K562 (cell line): ENCODE data around the gene ADAM15. TPM values are rescaled to one million over a fixed set of nuclear protein-coding genes. Genes with fewer than 3 reads are reported as not detected.

Experiments
- ASH1L ChIP-seq: fragments of 450-650 bp; IDR thresholded peaks from 2 replicates; pipeline ENCODE4 v1.6.1; 2018; ENCODE audit warnings: borderline replicate concordance, mild to moderate bottlenecking, low read depth; ENCODE audit not compliant: partially characterized antibody
- ATF3 ChIP-seq, 2 experiments: fragments of 450-650 bp in 1 of 2; sonication (generic) in 1 of 2; formaldehyde crosslinking in 1 of 2; IDR thresholded peaks in 1 of 2; conservative IDR thresholded peaks in 1 of 2; 2 replicates each; pipeline versions ENCODE4 v1.6.1 to v1.8.1; 2016 to 2023; ENCODE audit warnings: mild to moderate bottlenecking in 2 of 2, moderate library complexity in 2 of 2, inconsistent platforms in 1 of 2, missing genetic modification reagents in 1 of 2
- BCL6 ChIP-seq: fragments of 250-450 bp; sonication (Bioruptor Pico); IDR thresholded peaks from 2 replicates; pipeline ENCODE4 v1.4.0; 2020
- CC2D1A ChIP-seq: fragments of 450-650 bp; IDR thresholded peaks from 2 replicates; pipeline ENCODE4 v1.6.1; 2017; ENCODE audit warnings: mild to moderate bottlenecking
- FOXK1 ChIP-seq: sonication (generic); formaldehyde crosslinking; IDR thresholded peaks from 2 replicates; pipeline ENCODE4 v1.8.0; 2022; ENCODE audit warnings: missing genetic modification reagents, mild to moderate bottlenecking, borderline replicate concordance
- KDM4B ChIP-seq, 2 experiments: fragments of 450-650 bp in 1 of 2; sonication (generic) in 1 of 2; IDR thresholded peaks; 2 replicates each; pipeline ENCODE4 v1.6.1; 2016 to 2017; ENCODE audit warnings: borderline replicate concordance in 2 of 2, antibody characterized with exemption in 1 of 2, low read depth in 1 of 2, mild to moderate bottlenecking in 1 of 2
- MBD2 ChIP-seq: sonication (generic); IDR thresholded peaks from 2 replicates; pipeline ENCODE4 v1.6.1; 2016; ENCODE audit warnings: low read depth, borderline replicate concordance
- MEF2A ChIP-seq: IDR thresholded peaks from 2 replicates; pipeline ENCODE4 v1.6.1; 2011; ENCODE audit warnings: low read depth, mild to moderate bottlenecking, low read length, moderate library complexity; ENCODE audit not compliant: control insufficient read depth
- MIER1 ChIP-seq: fragments of 450-650 bp; IDR thresholded peaks from 2 replicates; pipeline ENCODE4 v1.6.1; 2016; ENCODE audit warnings: antibody characterized with exemption, mild to moderate bottlenecking, low read depth
- NR2C2 ChIP-seq, 2 experiments: fragments of 200-800 bp in 1 of 2; sonication (Bioruptor generic) in 1 of 2; sonication (generic) in 1 of 2; formaldehyde crosslinking in 1 of 2; IDR thresholded peaks; 2 replicates each; pipeline versions ENCODE4 v1.6.1 to v1.8.0; 2016 to 2022; ENCODE audit warnings: mild to moderate bottlenecking in 1 of 2, missing compliant biosample characterization in 1 of 2, missing genetic modification characterization in 1 of 2, missing genetic modification reagents in 1 of 2
- POLR3G ChIP-seq: IDR thresholded peaks from 2 replicates; pipeline ENCODE4 v1.6.1; 2011; ENCODE audit not compliant: insufficient read length, insufficient replicate concordance; ENCODE audit errors: extremely low read depth
- PPARD ChIP-seq: fragments of 250-450 bp; sonication (Bioruptor Pico); IDR thresholded peaks from 2 replicates; pipeline ENCODE4 v1.8.0; 2022; ENCODE audit warnings: inconsistent platforms, mild to moderate bottlenecking, moderate library complexity
- RCOR1 ChIP-seq, 2 experiments: IDR thresholded peaks; 2 replicates each; pipeline ENCODE4 v1.6.1; 2012; ENCODE audit warnings: low read depth in 2 of 2, low read length in 2 of 2, borderline replicate concordance in 1 of 2, improper control_type of control experiment in 1 of 2
- SREBF1 ChIP-seq: fragments of 150-350 bp; IDR thresholded peaks from 2 replicates; pipeline ENCODE4 v1.6.1; 2014; ENCODE audit warnings: antibody characterized with exemption, low read depth, low read length, borderline replicate concordance
- TOE1 ChIP-seq, 2 experiments: fragments of 450-650 bp in 1 of 2; sonication (generic) in 1 of 2; formaldehyde crosslinking in 1 of 2; IDR thresholded peaks; 2 replicates each; pipeline versions ENCODE4 v1.7.1 to v1.8.0; 2016 to 2022; ENCODE audit warnings: borderline replicate concordance in 2 of 2, mild to moderate bottlenecking in 2 of 2, antibody characterized with exemption in 1 of 2, inconsistent platforms in 1 of 2, low read depth in 1 of 2, missing genetic modification reagents in 1 of 2, moderate library complexity in 1 of 2
- ZNF12 ChIP-seq: sonication (generic); formaldehyde crosslinking; IDR thresholded peaks from 2 replicates; pipeline ENCODE4 v1.4.0; 2020; ENCODE audit warnings: mild to moderate bottlenecking, missing genetic modification reagents
- ZNF239 ChIP-seq: fragments of 250-450 bp; sonication (Bioruptor Pico); IDR thresholded peaks from 2 replicates; pipeline ENCODE4 v1.4.0; 2020; ENCODE audit warnings: mild to moderate bottlenecking
- ZNF316 ChIP-seq: fragments of 450-650 bp; IDR thresholded peaks from 2 replicates; pipeline ENCODE4 v1.6.1; 2016
- polyA plus RNA-seq, 8 experiments: library from polyadenylated mRNA; depleted of rRNA in 4 of 8; stranded (reverse) in 5 of 8; unstranded in 3 of 8; fragments of >200 nt; fragmentation: Nextera tagmentation in 2 of 8; fragmentation: Illumina TruSeq in 1 of 8; extraction: Ambion mirVana in 2 of 8; extraction: Trizol in 1 of 8; gene quantifications; 2 replicates each; pipeline versions ENCODE4 v1.2.1 to v1.2.3, GENCODE V29; 2011 to 2014; ENCODE audit warnings: inconsistent platforms in 1 of 8, missing spikeins in 1 of 8
- total RNA-seq, 7 experiments: library from RNA; depleted of rRNA in 6 of 7; stranded (reverse); fragments of >200 nt in 6 of 7; fragmentation: Illumina TruSeq in 2 of 7; extraction: Trizol in 2 of 7; gene quantifications; 2 replicates each; pipeline versions ENCODE4 v1.2.1 to v1.2.3, GENCODE V29; 2011 to 2021; ENCODE audit warnings: low replicate concordance in 1 of 7
- TF ChIP-seq, protein P1 (sequence below): fragments of 250-450 bp; sonication (Bioruptor Pico); IDR thresholded peaks from 2 replicates; pipeline ENCODE4 v1.5.0; 2020; ENCODE audit warnings: mild to moderate bottlenecking, borderline replicate concordance

The ADAM15 gene
- total and polyA plus RNA-seq, 9 of the 15 experiments (the other 6 are each of a cell fraction or from before 2014, with no cell fraction given), result 0.69 to 72.3 (median 32.8) TPM

DNA sequence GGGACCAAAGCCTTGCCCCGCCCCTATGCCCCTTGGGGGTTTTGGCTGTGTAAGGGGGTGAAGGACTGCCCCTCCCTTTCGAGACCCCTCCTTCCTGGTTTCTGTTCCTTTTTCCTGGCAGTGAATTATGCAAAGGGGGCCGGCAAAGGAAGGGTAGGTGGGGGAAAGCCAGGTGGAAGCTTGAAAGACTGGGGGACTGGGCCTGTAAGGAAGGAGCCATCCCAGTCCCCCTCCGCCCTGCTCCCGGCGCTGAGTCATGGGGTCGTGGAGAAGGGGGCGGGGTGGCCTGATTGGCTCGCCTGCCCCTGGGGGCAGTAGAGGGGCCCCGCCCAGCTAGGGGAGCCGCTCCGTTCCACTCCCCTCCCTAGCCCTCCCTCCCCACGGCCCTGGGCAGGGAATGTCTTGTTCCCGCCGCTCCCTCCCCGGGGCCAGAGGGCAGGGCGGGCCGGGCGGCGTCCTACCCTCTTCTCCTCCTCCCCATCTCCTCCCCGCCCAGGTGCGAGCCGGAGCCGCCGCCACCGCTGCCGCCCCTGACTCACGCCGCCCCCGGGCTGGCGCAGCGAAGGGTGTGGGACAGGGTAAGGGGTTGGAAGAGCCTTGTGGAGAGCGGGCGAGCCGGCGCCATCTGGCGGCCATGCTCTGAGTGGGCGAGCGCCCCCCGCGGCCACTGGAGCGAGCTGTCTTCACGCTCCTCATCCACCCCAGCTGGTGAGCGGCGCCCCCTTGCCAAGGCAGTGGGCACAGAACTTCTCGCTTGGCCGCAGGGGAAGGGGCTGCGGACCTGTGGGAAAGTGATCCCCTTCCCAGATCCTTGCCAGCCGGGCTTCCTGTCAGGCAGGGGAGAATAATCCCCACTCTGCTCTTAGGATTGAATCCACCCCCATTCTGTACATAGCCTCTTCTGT is 33.8 kb upstream of the ADAM15 start (continued):
- TF ChIP-seq NR2C2 (CRISPR knock-in tag; IDR thresholded peaks at IDR 0.05) (peak; percentile 84), NR2C2 (tag; IDR thresholded peaks at IDR 0.05) (peak; percentile 72), RCOR1 (IDR thresholded peaks at IDR 0.05; ENCODE audit: borderline replicate concordance in 1 of 2, low read depth in 2 of 2, low read length in 2 of 2) (peak in 1 of 2 experiments; percentile 23; a peak in 1 of 4 replicates), FOXK1 (CRISPR knock-in tag) (no peak), MIER1 (no peak), ASH1L (no peak), KDM4B (IDR thresholded peaks at IDR 0.05; ENCODE audit: borderline replicate concordance in 2 of 2, low read depth in 1 of 2) (0 out of 4 replicates have a peak, but pooled peaks of 1 of the 2 experiments have one; percentile 53), BCL6 (CRISPR knock-in tag) (no peak), MBD2 (no peak), MEF2A (no peak), SREBF1 (no peak), TOE1 (IDR thresholded peaks at IDR 0.05; ENCODE audit: borderline replicate concordance) (peak; percentile 62; the same call in 1 of the 2 replicates), TOE1 (CRISPR knock-in tag; IDR thresholded peaks at IDR 0.05; ENCODE audit: borderline replicate concordance, low read depth) (0 out of 2 replicates have a peak, but pooled peaks have one; percentile 29), POLR3G (no peak), ATF3 (IDR thresholded peaks at IDR 0.05) (peak; percentile 68), ATF3 (CRISPR knock-in tag; conservative IDR thresholded peaks at IDR 0.05) (0 out of 2 replicates have a peak, but pooled peaks have one; percentile 58), ZNF316 (peak; percentile 65), ZNF239 (CRISPR knock-in tag) (no peak), CC2D1A (0 out of 2 replicates have a peak, but pooled peaks have one; percentile 21), ZNF12 (CRISPR knock-in tag) (no peak), PPARD (CRISPR knock-in tag) (no peak)
- TF ChIP-seq, protein P1, sequence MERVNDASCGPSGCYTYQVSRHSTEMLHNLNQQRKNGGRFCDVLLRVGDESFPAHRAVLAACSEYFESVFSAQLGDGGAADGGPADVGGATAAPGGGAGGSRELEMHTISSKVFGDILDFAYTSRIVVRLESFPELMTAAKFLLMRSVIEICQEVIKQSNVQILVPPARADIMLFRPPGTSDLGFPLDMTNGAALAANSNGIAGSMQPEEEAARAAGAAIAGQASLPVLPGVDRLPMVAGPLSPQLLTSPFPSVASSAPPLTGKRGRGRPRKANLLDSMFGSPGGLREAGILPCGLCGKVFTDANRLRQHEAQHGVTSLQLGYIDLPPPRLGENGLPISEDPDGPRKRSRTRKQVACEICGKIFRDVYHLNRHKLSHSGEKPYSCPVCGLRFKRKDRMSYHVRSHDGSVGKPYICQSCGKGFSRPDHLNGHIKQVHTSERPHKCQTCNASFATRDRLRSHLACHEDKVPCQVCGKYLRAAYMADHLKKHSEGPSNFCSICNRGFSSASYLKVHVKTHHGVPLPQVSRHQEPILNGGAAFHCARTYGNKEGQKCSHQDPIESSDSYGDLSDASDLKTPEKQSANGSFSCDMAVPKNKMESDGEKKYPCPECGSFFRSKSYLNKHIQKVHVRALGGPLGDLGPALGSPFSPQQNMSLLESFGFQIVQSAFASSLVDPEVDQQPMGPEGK (CRISPR knock-in tag), result no peak
